Loucy (cell line): ENCODE data around the gene ACAA2.

Source experiments
- H2AFZ ChIP-seq: fragments of 200-600 bp; sonication (generic); 2 replicates; pipeline ENCODE4 v1.6.0; 2016; ENCODE audit warnings: antibody characterized with exemption, mild to moderate bottlenecking, low read length, moderate library complexity
- H3F3A ChIP-seq: fragments of 200-600 bp; 2 replicates; pipeline ENCODE4 v1.6.0; 2016; ENCODE audit warnings: antibody characterized with exemption, low read depth, mild to moderate bottlenecking
- H3K27me3 ChIP-seq: fragments of 200-600 bp; sonication (generic); 2 replicates; pipeline ENCODE4 v1.6.1; 2014; ENCODE audit warnings: low read length, mild to moderate bottlenecking; ENCODE audit not compliant: insufficient read depth, poor library complexity, severe bottlenecking
- H3K36me3 ChIP-seq: fragments of 200-600 bp; sonication (generic); 2 replicates; pipeline ENCODE4 v1.6.1; 2016; ENCODE audit warnings: low read length; ENCODE audit not compliant: insufficient read depth
- H3K4me1 ChIP-seq: fragments of 200-600 bp; sonication (generic); 2 replicates; pipeline ENCODE4 v1.5.1; 2014; ENCODE audit warnings: low read length, mild to moderate bottlenecking; ENCODE audit not compliant: insufficient read depth, poor library complexity, severe bottlenecking
- H3K4me2 ChIP-seq: fragments of 200-600 bp; sonication (generic); 2 replicates; pipeline ENCODE4 v1.6.0; 2014; ENCODE audit warnings: antibody characterized with exemption, low read length, low read depth, mild to moderate bottlenecking; ENCODE audit not compliant: poor library complexity, severe bottlenecking
- H3K4me3 ChIP-seq: fragments of 200-600 bp; sonication (generic); 2 replicates; pipeline ENCODE4 v1.5.1; 2014; ENCODE audit warnings: low read length, mild to moderate bottlenecking, mixed read lengths; ENCODE audit not compliant: poor library complexity, severe bottlenecking
- H3K79me2 ChIP-seq: fragments of 200-600 bp; sonication (generic); 2 replicates; pipeline ENCODE4 v1.6.1; 2014; ENCODE audit warnings: low read length; ENCODE audit not compliant: insufficient read depth
- H3K9ac ChIP-seq: fragments of 200-600 bp; sonication (generic); 2 replicates; pipeline ENCODE4 v1.6.0; 2014; ENCODE audit warnings: mild to moderate bottlenecking, low read depth, low read length, moderate library complexity; ENCODE audit not compliant: poor library complexity, severe bottlenecking
- H3K9me2 ChIP-seq: fragments of 200-600 bp; sonication (generic); replicated peaks from 2 replicates; pipeline ENCODE4 v1.6.1; 2016; ENCODE audit warnings: low read depth, low read length, mixed read lengths
- H3K9me3 ChIP-seq: fragments of 200-600 bp; sonication (generic); 2 replicates; pipeline ENCODE4 v1.6.1; 2014; ENCODE audit warnings: mild to moderate bottlenecking, antibody characterized with exemption, low read length, low read depth; ENCODE audit not compliant: insufficient read depth
- H4K20me1 ChIP-seq: fragments of 200-600 bp; sonication (generic); 2 replicates; pipeline ENCODE4 v1.6.0; 2014; ENCODE audit warnings: antibody characterized with exemption, low read length, mild to moderate bottlenecking; ENCODE audit not compliant: insufficient read depth, poor library complexity, severe bottlenecking
- EZH2phosphoT487 ChIP-seq: fragments of 200-600 bp; IDR thresholded peaks from 2 replicates; pipeline ENCODE4 v1.6.1; 2018; ENCODE audit warnings: antibody characterized with exemption, mild to moderate bottlenecking, moderate library complexity, borderline replicate concordance
- TF ChIP-seq, protein P1 (sequence below): fragments of 200-600 bp; sonication (generic); conservative IDR thresholded peaks from 2 replicates; pipeline ENCODE4 v1.5.1; 2014; ENCODE audit warnings: mild to moderate bottlenecking, antibody characterized with exemption, low read length

Gene ACAA2

DNA sequence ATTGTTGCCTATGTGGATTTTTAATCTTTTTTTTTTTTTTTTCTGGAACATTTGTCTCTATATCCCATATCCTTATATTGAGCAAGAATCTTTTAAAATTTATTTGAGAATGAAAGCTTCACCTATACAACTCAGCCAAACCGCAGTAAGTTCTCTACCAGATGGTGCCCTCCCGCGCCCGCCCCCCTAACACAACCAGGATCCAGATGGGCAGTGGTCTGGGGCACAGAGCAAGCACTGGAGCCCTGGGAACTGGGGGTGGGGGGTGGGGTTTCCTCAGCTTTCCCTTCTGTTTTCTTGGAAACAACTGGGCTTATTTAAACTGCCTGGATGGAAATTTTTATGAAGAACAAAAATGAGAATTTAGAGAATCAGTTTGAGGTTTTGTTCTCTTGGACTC lies 74.6 kb downstream of the ACAA2 start:
- no peaks in the 10 kb centered on the region for H3K4me1 ChIP-seq
- H4K20me1 ChIP-seq, result no peaks in the 10 kb centered on the region
- TF ChIP-seq, protein P1, sequence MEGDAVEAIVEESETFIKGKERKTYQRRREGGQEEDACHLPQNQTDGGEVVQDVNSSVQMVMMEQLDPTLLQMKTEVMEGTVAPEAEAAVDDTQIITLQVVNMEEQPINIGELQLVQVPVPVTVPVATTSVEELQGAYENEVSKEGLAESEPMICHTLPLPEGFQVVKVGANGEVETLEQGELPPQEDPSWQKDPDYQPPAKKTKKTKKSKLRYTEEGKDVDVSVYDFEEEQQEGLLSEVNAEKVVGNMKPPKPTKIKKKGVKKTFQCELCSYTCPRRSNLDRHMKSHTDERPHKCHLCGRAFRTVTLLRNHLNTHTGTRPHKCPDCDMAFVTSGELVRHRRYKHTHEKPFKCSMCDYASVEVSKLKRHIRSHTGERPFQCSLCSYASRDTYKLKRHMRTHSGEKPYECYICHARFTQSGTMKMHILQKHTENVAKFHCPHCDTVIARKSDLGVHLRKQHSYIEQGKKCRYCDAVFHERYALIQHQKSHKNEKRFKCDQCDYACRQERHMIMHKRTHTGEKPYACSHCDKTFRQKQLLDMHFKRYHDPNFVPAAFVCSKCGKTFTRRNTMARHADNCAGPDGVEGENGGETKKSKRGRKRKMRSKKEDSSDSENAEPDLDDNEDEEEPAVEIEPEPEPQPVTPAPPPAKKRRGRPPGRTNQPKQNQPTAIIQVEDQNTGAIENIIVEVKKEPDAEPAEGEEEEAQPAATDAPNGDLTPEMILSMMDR, result no peak
- TF ChIP-seq EZH2phosphoT487, result no peak
- no peaks in the 10 kb centered on the region for H3F3A ChIP-seq
- no peak overlapping the region for H3K4me3 ChIP-seq
- no peak overlapping the region for H3K4me2 ChIP-seq
- H3K79me2 ChIP-seq, result no peaks in the 10 kb centered on the region
- H3K36me3 ChIP-seq, result no peaks in the 10 kb centered on the region
- no peaks in the 10 kb centered on the region for H3K27me3 ChIP-seq
- no peak overlapping the region for H3K9ac ChIP-seq
- H3K9me3 ChIP-seq, result no peaks in the 10 kb centered on the region
- no peaks in the 10 kb centered on the region for H3K9me2 ChIP-seq
- H2AFZ ChIP-seq, result no peak overlapping the region

DNA sequence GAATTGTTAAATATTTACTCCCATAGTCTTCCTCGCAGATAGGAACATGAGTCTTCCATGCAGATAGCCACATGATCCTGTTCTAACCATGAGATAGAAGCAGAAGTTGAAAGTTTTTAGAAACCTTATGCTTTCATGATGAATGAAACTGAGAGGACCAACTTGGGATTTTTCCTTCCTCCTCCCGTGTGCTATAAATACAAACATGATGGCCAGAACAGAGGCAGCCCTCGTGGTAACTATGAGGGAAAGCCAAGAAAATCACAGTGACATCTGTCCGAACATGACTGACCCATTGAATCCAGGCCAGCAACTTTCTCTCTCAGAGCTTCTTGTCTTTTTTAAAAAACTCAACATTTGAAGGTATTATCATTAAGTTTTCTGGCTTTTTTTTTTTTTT lies 78.5 kb downstream of the ACAA2 start:
- Histone ChIP-seq H3F3A (no peaks in the 10 kb centered on the region), H3K4me1 (no peaks in the 10 kb centered on the region), H3K9me2 (no peaks in the 10 kb centered on the region), H4K20me1 (no peaks in the 10 kb centered on the region), H3K4me3 (no peak overlapping the region), H3K27me3 (no peaks in the 10 kb centered on the region), H3K79me2 (no peaks in the 10 kb centered on the region), H3K9ac (no peak overlapping the region), H3K36me3 (no peaks in the 10 kb centered on the region), H3K4me2 (no peak overlapping the region), H3K9me3 (no peaks in the 10 kb centered on the region), H2AFZ (no peak overlapping the region)
- TF ChIP-seq, protein P1, result no peak
- TF ChIP-seq EZH2phosphoT487, result no peak

DNA sequence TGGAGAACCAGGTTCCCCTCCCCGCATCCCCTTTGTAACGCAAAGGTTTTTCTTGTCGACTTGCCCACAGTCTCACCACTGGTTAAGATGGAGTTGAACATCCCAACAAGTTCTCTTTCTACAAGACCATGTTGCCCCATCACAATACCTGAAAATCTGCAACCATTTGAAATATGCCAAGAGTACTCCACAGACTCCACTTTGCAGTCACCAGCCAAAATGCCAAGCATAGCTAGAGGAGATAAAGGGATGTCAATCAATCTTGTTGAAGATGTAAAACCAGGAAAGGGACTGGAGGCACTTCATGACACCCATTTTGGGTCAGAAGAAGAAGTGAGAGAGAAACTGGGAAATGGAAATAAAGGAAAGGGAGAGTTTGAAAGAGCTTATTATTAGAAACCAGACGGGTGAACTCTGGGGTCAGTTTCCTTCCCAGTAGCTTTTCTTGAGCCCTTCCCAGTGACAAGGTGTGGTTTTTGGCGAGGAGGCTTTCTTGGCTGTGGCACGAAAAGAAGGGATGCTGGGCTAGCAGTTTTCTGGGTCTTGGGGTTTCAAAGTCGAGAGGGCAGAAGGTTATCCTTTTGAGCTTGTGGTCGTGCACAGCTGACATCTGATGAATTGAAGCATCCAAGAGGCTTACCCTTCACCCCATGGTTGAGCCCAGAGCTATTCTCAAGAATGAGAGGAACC lies 79.3 kb downstream of the ACAA2 start:
- no peaks in the 10 kb centered on the region for H3K79me2 ChIP-seq
- no peaks in the 10 kb centered on the region for H3F3A ChIP-seq
- H2AFZ ChIP-seq, result no peak overlapping the region
- no peak overlapping the region for H3K4me3 ChIP-seq
- H3K9me2 ChIP-seq, result no peaks in the 10 kb centered on the region
- no peaks in the 10 kb centered on the region for H3K9me3 ChIP-seq
- no peaks in the 10 kb centered on the region for H3K4me1 ChIP-seq
- H3K4me2 ChIP-seq, result no peak overlapping the region
- no peak overlapping the region for H3K9ac ChIP-seq
- H3K36me3 ChIP-seq, result no peaks in the 10 kb centered on the region
- H4K20me1 ChIP-seq, result no peaks in the 10 kb centered on the region
- no peaks in the 10 kb centered on the region for H3K27me3 ChIP-seq
- TF ChIP-seq EZH2phosphoT487, result no peak
- TF ChIP-seq, protein P1, result no peak
